Activated T-cell treated with anti-CD3 and anti-CD28 coated beads, Interleukin-2, amount 50 U/mL, for 24 hours (primary cell): Measurements from ENCODE around the gene ABL1.

ENCODE experiments used
- DNase-seq: peaks from one replicate; pipeline ENCODE4 v3.0.0-alpha.2; 2020
- H3K27ac Mint-ChIP-seq: 2 replicates; pipeline ENCODE4 v1.8.0; 2020; ENCODE audit warnings: mild to moderate bottlenecking, mixed read lengths
- H3K27me3 Mint-ChIP-seq: 2 replicates; pipeline ENCODE4 v1.8.0; 2020; ENCODE audit warnings: mixed read lengths
- H3K36me3 Mint-ChIP-seq: 2 replicates; pipeline ENCODE4 v1.8.0; 2020; ENCODE audit warnings: low read depth, mixed read lengths
- H3K4me1 Mint-ChIP-seq: 2 replicates; pipeline ENCODE4 v1.8.0; 2020; ENCODE audit warnings: low read depth, mixed read lengths
- H3K4me3 Mint-ChIP-seq: 2 replicates; pipeline ENCODE4 v1.8.0; 2020; ENCODE audit warnings: mild to moderate bottlenecking, moderate library complexity, mixed read lengths
- H3K9me3 Mint-ChIP-seq: 2 replicates; pipeline ENCODE4 v1.8.0; 2020; ENCODE audit warnings: mixed read lengths

The ABL1 gene

GRCh38 chr9:130922893-130923610, 88.0 kb downstream of the ABL1 start:
- no peak for DNase-seq
- H3K9me3 Mint-ChIP-seq, result no peaks in the 10 kb centered on the region
- peaks cover 8% of the 10 kb centered on the region for H3K27me3 Mint-ChIP-seq
- H3K27ac Mint-ChIP-seq, result no peak overlapping the region
- no peaks in the 10 kb centered on the region for H3K36me3 Mint-ChIP-seq
- no peaks in the 10 kb centered on the region for H3K4me1 Mint-ChIP-seq
- no peak overlapping the region for H3K4me3 Mint-ChIP-seq

- Mint-ChIP-seq H3K27ac (no peak overlapping the region), H3K36me3 (no peaks in the 10 kb centered on the region), H3K27me3 (peaks cover 8% of the 10 kb centered on the region), H3K4me3 (no peak overlapping the region), H3K4me1 (no peaks in the 10 kb centered on the region), H3K9me3 (no peaks in the 10 kb centered on the region)
- no peak for DNase-seq
These were observed 88.8 kb downstream of the ABL1 start for GRCh38 chr9:130923611-130924447.

GRCh38 chr9:130924448-130924788, 89.4 kb downstream of the ABL1 start:
- no peaks in the 10 kb centered on the region for H3K4me1 Mint-ChIP-seq
- no peak for DNase-seq
- no peak overlapping the region for H3K4me3 Mint-ChIP-seq
- no peaks in the 10 kb centered on the region for H3K36me3 Mint-ChIP-seq
- no peak overlapping the region for H3K27ac Mint-ChIP-seq
- no peaks in the 10 kb centered on the region for H3K9me3 Mint-ChIP-seq
- H3K27me3 Mint-ChIP-seq, result peaks cover 8% of the 10 kb centered on the region

- Mint-ChIP-seq H3K4me3 (no peak overlapping the region), H3K9me3 (no peaks in the 10 kb centered on the region), H3K36me3 (no peaks in the 10 kb centered on the region), H3K27me3 (peaks cover 8% of the 10 kb centered on the region), H3K4me1 (no peaks in the 10 kb centered on the region), H3K27ac (no peak overlapping the region)
- no peak for DNase-seq
These were observed 90.1 kb downstream of the ABL1 start for GRCh38 chr9:130925050-130925678.

- H3K9me3 Mint-ChIP-seq, result no peaks in the 10 kb centered on the region
- H3K27me3 Mint-ChIP-seq, result peaks cover 15% of the 10 kb centered on the region
- no peak overlapping the region for H3K27ac Mint-ChIP-seq
- H3K4me1 Mint-ChIP-seq, result no peaks in the 10 kb centered on the region
- no peak overlapping the region for H3K4me3 Mint-ChIP-seq
- no peak for DNase-seq
- no peaks in the 10 kb centered on the region for H3K36me3 Mint-ChIP-seq
These were observed 92.3 kb downstream of the ABL1 start for GRCh38 chr9:130927338-130927737.

- Mint-ChIP-seq H3K27ac (no peak overlapping the region), H3K27me3 (peaks cover 16% of the 10 kb centered on the region), H3K36me3 (no peaks in the 10 kb centered on the region), H3K4me3 (no peak overlapping the region), H3K9me3 (no peaks in the 10 kb centered on the region), H3K4me1 (no peaks in the 10 kb centered on the region)
- DNase-seq, result no peak
These were observed 93.2 kb downstream of the ABL1 start for GRCh38 chr9:130927995-130928900.

GRCh38 chr9:130929571-130930038, 94.6 kb downstream of the ABL1 start:
- H3K9me3 Mint-ChIP-seq, result no peaks in the 10 kb centered on the region
- H3K27me3 Mint-ChIP-seq, result peaks cover 28% of the 10 kb centered on the region
- no peak overlapping the region for H3K27ac Mint-ChIP-seq
- H3K36me3 Mint-ChIP-seq, result no peaks in the 10 kb centered on the region
- no peaks in the 10 kb centered on the region for H3K4me1 Mint-ChIP-seq
- DNase-seq, result no peak
- no peak overlapping the region for H3K4me3 Mint-ChIP-seq

GRCh38 chr9:130930132-130930803, 95.2 kb downstream of the ABL1 start:
- no peaks in the 10 kb centered on the region for H3K4me1 Mint-ChIP-seq
- no peak overlapping the region for H3K4me3 Mint-ChIP-seq
- no peaks in the 10 kb centered on the region for H3K9me3 Mint-ChIP-seq
- no peak overlapping the region for H3K27ac Mint-ChIP-seq
- H3K36me3 Mint-ChIP-seq, result no peaks in the 10 kb centered on the region
- DNase-seq, result no peak
- peaks cover 34% of the 10 kb centered on the region for H3K27me3 Mint-ChIP-seq

GRCh38 chr9:130930804-130931349, 95.8 kb downstream of the ABL1 start:
- Mint-ChIP-seq H3K27me3 (peaks cover 39% of the 10 kb centered on the region), H3K4me1 (no peaks in the 10 kb centered on the region), H3K4me3 (no peak overlapping the region), H3K36me3 (no peaks in the 10 kb centered on the region), H3K9me3 (no peaks in the 10 kb centered on the region), H3K27ac (no peak overlapping the region)
- DNase-seq, result no peak

- Mint-ChIP-seq H3K36me3 (no peaks in the 10 kb centered on the region), H3K4me3 (no peak overlapping the region), H3K27me3 (peaks cover 47% of the 10 kb centered on the region), H3K27ac (no peak overlapping the region), H3K4me1 (no peaks in the 10 kb centered on the region), H3K9me3 (no peaks in the 10 kb centered on the region)
- DNase-seq, result no peak
These were observed 96.6 kb downstream of the ABL1 start for GRCh38 chr9:130931508-130932254.

GRCh38 chr9:130932255-130933079, 97.4 kb downstream of the ABL1 start:
- peaks cover 55% of the 10 kb centered on the region for H3K27me3 Mint-ChIP-seq
- no peak for DNase-seq
- no peak overlapping the region for H3K27ac Mint-ChIP-seq
- no peaks in the 10 kb centered on the region for H3K4me1 Mint-ChIP-seq
- no peaks in the 10 kb centered on the region for H3K9me3 Mint-ChIP-seq
- no peak overlapping the region for H3K4me3 Mint-ChIP-seq
- no peaks in the 10 kb centered on the region for H3K36me3 Mint-ChIP-seq
